Endothelial cell of umbilical vein (primary cell): ENCODE measurements around the gene HIP1R. TPM values are rescaled to one million over a fixed set of nuclear protein-coding genes. Genes with fewer than 3 reads are reported as not detected.

Experiments
- BruUV-seq: library from RNA; stranded (reverse); fragments of 400-500 nt; replicated peaks from 2 replicates; lab custom pipeline; 2021; lab: Mats Ljungman, UMichigan
- CTCF ChIA-PET: fragments of 300-600, 350-600 bp; sonication (Branson Sonifier 250); formaldehyde crosslinking; loops from one replicate; lab custom pipeline; 2021; ENCODE audit warnings: antibody characterized with exemption, inconsistent platforms; lab: Charles Lee
- POLR2A ChIA-PET: fragments of 300-600, 350-600 bp; sonication (Branson Sonifier 250); formaldehyde crosslinking; loops from one replicate; lab custom pipeline; 2021; ENCODE audit warnings: antibody characterized with exemption, inconsistent platforms; lab: Charles Lee
- DNase-seq: peaks from one replicate; pipeline ENCODE4 v3.0.0-alpha.2; 2011; ENCODE audit warnings: low read depth, low spot score
- FAIRE-seq: peaks from 2 replicates; lab custom pipeline; 2011; peaks lifted over from hg19 to GRCh38; lab: Jason Lieb, UNC
- H2AFZ ChIP-seq: 2 replicates; pipeline ENCODE4 v1.6.0; 2012; ENCODE audit warnings: low read depth, low read length, control low read depth, inconsistent platforms
- H3K27ac ChIP-seq: 2 replicates; pipeline ENCODE4 v1.5.1; 2011; ENCODE audit warnings: low read depth, mild to moderate bottlenecking, control low read depth, low read length, moderate library complexity; ENCODE audit not compliant: insufficient read depth
- H3K27me3 ChIP-seq, 2 experiments: 2 replicates each; pipeline versions ENCODE4 v1.6.0 to v1.6.1; 2011; ENCODE audit warnings: low read length in 2 of 2, mixed read lengths in 1 of 2; ENCODE audit not compliant: control insufficient read depth in 2 of 2, insufficient read depth in 2 of 2
- H3K36me3 ChIP-seq, 2 experiments: 2 replicates in 1 of 2; 3 replicates in 1 of 2; pipeline ENCODE4 v1.5.1; 2011; ENCODE audit warnings: low read length in 2 of 2, mild to moderate bottlenecking in 1 of 2, moderate library complexity in 1 of 2; ENCODE audit not compliant: control insufficient read depth in 2 of 2, insufficient read depth in 2 of 2; ENCODE audit errors: extremely low read depth in 1 of 2
- H3K4me1 ChIP-seq: 3 replicates; pipeline ENCODE4 v1.5.1; 2011; ENCODE audit warnings: mild to moderate bottlenecking, low read length; ENCODE audit not compliant: control insufficient read depth, insufficient read depth; ENCODE audit errors: extremely low read depth
- H3K4me2 ChIP-seq: 2 replicates; pipeline ENCODE4 v1.6.1; 2011; ENCODE audit warnings: low read length, control low read depth, mixed read lengths; ENCODE audit not compliant: insufficient read depth
- H3K4me3 ChIP-seq, 3 experiments: fragments of 200-600 bp in 1 of 3; sonication (generic), shearing (Covaris generic) in 1 of 3; replicated peaks in 1 of 3; 2 replicates each; pipeline ENCODE4 v1.5.1; 2011 to 2016; ENCODE audit warnings: control low read depth in 3 of 3, low read length in 3 of 3, mild to moderate bottlenecking in 2 of 3, inconsistent platforms in 1 of 3, low read depth in 1 of 3, moderate library complexity in 1 of 3; ENCODE audit not compliant: insufficient read depth in 1 of 3
- H3K79me2 ChIP-seq: 2 replicates; pipeline ENCODE4 v1.6.0; 2012; ENCODE audit warnings: low read length, inconsistent platforms; ENCODE audit not compliant: control insufficient read depth, insufficient read depth
- H3K9ac ChIP-seq: replicated peaks from 2 replicates; pipeline ENCODE3; 2011; ENCODE audit warnings: low read length, control low read depth; ENCODE audit not compliant: insufficient read depth; ENCODE audit errors: extremely low read depth
- H3K9me1 ChIP-seq: replicated peaks from 3 replicates; pipeline ENCODE4 v1.6.0; 2011; ENCODE audit warnings: mild to moderate bottlenecking, low read length; ENCODE audit not compliant: control insufficient read depth, insufficient read depth; ENCODE audit errors: extremely low read depth
- H3K9me3 ChIP-seq: replicated peaks from 2 replicates; pipeline ENCODE4 v1.5.1; 2012; ENCODE audit warnings: low read length, inconsistent platforms; ENCODE audit not compliant: control insufficient read depth, insufficient read depth
- H4K20me1 ChIP-seq: replicated peaks from 2 replicates; pipeline ENCODE3; 2011; ENCODE audit warnings: mild to moderate bottlenecking, low read length; ENCODE audit not compliant: control insufficient read depth, insufficient read depth; ENCODE audit errors: extremely low read depth
- EZH2 ChIP-seq: IDR thresholded peaks from 2 replicates; pipeline ENCODE4 v1.6.1; 2012; ENCODE audit warnings: borderline replicate concordance, low read depth, mild to moderate bottlenecking, moderate library complexity, low read length, inconsistent platforms; ENCODE audit not compliant: severe bottlenecking
- FOS ChIP-seq: IDR thresholded peaks from 2 replicates; pipeline ENCODE4 v1.6.1; 2011; ENCODE audit warnings: mild to moderate bottlenecking, low read length, moderate library complexity, borderline replicate concordance; ENCODE audit not compliant: insufficient read depth
- JUN ChIP-seq: IDR thresholded peaks from 2 replicates; pipeline ENCODE4 v1.6.1; 2011; ENCODE audit warnings: borderline replicate concordance, low read depth; ENCODE audit not compliant: insufficient read length, insufficient read depth
- MYC ChIP-seq: IDR thresholded peaks from one replicate; pipeline ENCODE4 v1.6.1; 2011; ENCODE audit warnings: mild to moderate bottlenecking, low read depth, low read length
- POLR2A ChIP-seq: IDR thresholded peaks from 2 replicates; pipeline ENCODE4 v1.6.1; 2012; ENCODE audit warnings: low read depth, mild to moderate bottlenecking, control low read depth, low read length
- POLR2AphosphoS5 ChIP-seq: IDR thresholded peaks from 2 replicates; pipeline ENCODE4 v1.6.1; 2012; ENCODE audit warnings: low read depth, mild to moderate bottlenecking, control low read depth, low read length, moderate library complexity; ENCODE audit not compliant: insufficient read depth
- dilution Hi-C: fragments of 300-500 bp; cut with MboI; formaldehyde crosslinking; loops from one replicate; pipeline ENCODE4 v1.15.0; 2019; ENCODE audit warnings: low sequenced_read_pairs; ENCODE audit not compliant: extremely low pct_ligation_motif_present
- intact Hi-C: fragments of 100-400 bp; cut with micrococcal nuclease; formaldehyde crosslinking; loops from one replicate; pipeline ENCODE4 v1.10.0; 2022
- polyA plus RNA-seq, 4 experiments: library from polyadenylated mRNA; depleted of rRNA in 3 of 4; stranded (reverse) in 3 of 4; unstranded in 1 of 4; fragments of >200 nt; gene quantifications; 2 replicates each; pipeline versions ENCODE4 v1.2.1 to v1.2.3, GENCODE V29; 2011 to 2012; ENCODE audit warnings: missing spikeins in 1 of 4
- total RNA-seq: library from RNA; stranded (reverse); gene quantifications from 2 replicates; pipeline ENCODE4 v1.2.3, GENCODE V29; 2021
- TF ChIP-seq, protein P1 (sequence below): IDR thresholded peaks from 2 replicates; pipeline ENCODE4 v1.6.1; 2011; ENCODE audit not compliant: insufficient read depth, insufficient read length
- TF ChIP-seq, protein P2 (sequence below), 2 donors: IDR thresholded peaks; 1 replicate in 1 of 2; 2 replicates in 1 of 2; pipeline ENCODE4 v1.5.1; 2011; ENCODE audit warnings: low read length in 2 of 2, mild to moderate bottlenecking in 2 of 2, moderate library complexity in 2 of 2, control low read depth in 1 of 2, inconsistent platforms in 1 of 2, low read depth in 1 of 2; ENCODE audit not compliant: insufficient read depth in 1 of 2; ENCODE audit errors: extremely low read depth in 1 of 2

The HIP1R gene
- total and polyA plus RNA-seq, 2 donors (not counting 3 experiments of a cell fraction or from before 2014, with no cell fraction given): 111 to 122 TPM

DNA sequence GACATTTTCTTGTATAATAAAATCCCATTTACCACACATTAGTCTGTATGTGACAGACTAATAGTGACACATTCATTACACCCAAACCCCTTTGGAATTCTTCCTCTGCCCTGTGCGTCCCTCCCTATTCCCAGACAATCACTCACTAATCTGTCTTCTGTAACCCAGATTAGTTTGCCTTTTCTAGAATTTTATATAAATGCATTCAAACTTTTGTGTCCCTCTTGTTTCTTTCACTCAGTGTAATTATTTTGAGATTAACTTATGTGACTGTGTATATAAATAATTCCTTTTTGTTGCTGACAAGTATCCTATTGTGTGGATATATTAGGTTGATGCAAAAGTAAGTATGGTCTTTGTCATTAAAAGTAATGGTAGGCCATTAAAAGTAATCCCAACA is 27.6 kb upstream of the HIP1R start:
- FAIRE-seq: no peak

More for the DNA sequence above, 27.6 kb upstream of the HIP1R start:
- dilution Hi-C loops (no loop called here), intact Hi-C loops (no loop called here)
- no peaks in the 10 kb centered on the region for H3K9me1 ChIP-seq
- no peaks in the 10 kb centered on the region for H3K36me3 ChIP-seq
- H3K4me1 ChIP-seq: no peaks in the 10 kb centered on the region
- no peaks in the 10 kb centered on the region for H3K27me3 ChIP-seq
- BruUV-seq: no TSS peak
- no peaks in the 10 kb centered on the region for H3K79me2 ChIP-seq
- POLR2A ChIA-PET: no interaction called here
- H3K4me2 ChIP-seq: no peak overlapping the region
- no peaks in the 10 kb centered on the region for H3K9me3 ChIP-seq
- H3K27ac ChIP-seq: no peak overlapping the region
- no peak overlapping the region for H3K4me3 ChIP-seq
- no peaks in the 10 kb centered on the region for H4K20me1 ChIP-seq
- TF ChIP-seq POLR2A: no peak
- TF ChIP-seq POLR2AphosphoS5: no peak
- TF ChIP-seq, protein P1, sequence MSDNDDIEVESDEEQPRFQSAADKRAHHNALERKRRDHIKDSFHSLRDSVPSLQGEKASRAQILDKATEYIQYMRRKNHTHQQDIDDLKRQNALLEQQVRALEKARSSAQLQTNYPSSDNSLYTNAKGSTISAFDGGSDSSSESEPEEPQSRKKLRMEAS: no peak
- no peak for TF ChIP-seq MYC
- no peak for TF ChIP-seq EZH2
- TF ChIP-seq, protein P2, sequence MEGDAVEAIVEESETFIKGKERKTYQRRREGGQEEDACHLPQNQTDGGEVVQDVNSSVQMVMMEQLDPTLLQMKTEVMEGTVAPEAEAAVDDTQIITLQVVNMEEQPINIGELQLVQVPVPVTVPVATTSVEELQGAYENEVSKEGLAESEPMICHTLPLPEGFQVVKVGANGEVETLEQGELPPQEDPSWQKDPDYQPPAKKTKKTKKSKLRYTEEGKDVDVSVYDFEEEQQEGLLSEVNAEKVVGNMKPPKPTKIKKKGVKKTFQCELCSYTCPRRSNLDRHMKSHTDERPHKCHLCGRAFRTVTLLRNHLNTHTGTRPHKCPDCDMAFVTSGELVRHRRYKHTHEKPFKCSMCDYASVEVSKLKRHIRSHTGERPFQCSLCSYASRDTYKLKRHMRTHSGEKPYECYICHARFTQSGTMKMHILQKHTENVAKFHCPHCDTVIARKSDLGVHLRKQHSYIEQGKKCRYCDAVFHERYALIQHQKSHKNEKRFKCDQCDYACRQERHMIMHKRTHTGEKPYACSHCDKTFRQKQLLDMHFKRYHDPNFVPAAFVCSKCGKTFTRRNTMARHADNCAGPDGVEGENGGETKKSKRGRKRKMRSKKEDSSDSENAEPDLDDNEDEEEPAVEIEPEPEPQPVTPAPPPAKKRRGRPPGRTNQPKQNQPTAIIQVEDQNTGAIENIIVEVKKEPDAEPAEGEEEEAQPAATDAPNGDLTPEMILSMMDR (IDR thresholded peaks at IDR 0.05; ENCODE audit: extremely low read depth in 1 of 2, insufficient read depth in 1 of 2, low read depth in 1 of 2, low read length in 2 of 2): no peak
- no peak for TF ChIP-seq FOS
- TF ChIP-seq JUN: no peak
- CTCF ChIA-PET: interaction anchor here (1.1 to 1.6 kb wide), 2 partner anchors 27 to 170 kb away, joined by 3 to 4 read pairs; no protein-coding TSS in a partner anchor
- no peak for DNase-seq
- no peak overlapping the region for H3K9ac ChIP-seq
- H2AFZ ChIP-seq: no peak overlapping the region
